K562 (cell line): ENCODE data around the gene RALB. TPM values are rescaled to one million over a fixed set of nuclear protein-coding genes. Genes with fewer than 3 reads are reported as not detected.

Experiments
- CHD1 ChIP-seq: fragments of 200-600 bp; sonication (generic); IDR thresholded peaks from one replicate; pipeline ENCODE4 v1.6.1; 2012; ENCODE audit warnings: mild to moderate bottlenecking, moderate library complexity, low read length, inconsistent platforms
- ETV1 ChIP-seq: fragments of 450-650 bp; conservative IDR thresholded peaks from 2 replicates; pipeline ENCODE4 v1.6.1; 2016; ENCODE audit warnings: missing genetic modification characterization, control low read depth, low read depth, missing compliant biosample characterization
- FOXM1 ChIP-seq, 2 experiments: fragments of 450-650 bp in 1 of 2; sonication (generic) in 1 of 2; formaldehyde crosslinking in 1 of 2; IDR thresholded peaks; 2 replicates each; pipeline versions ENCODE4 v1.6.1 to v1.9.0; 2017 to 2022; ENCODE audit warnings: low read depth in 2 of 2, mild to moderate bottlenecking in 2 of 2, missing genetic modification reagents in 1 of 2, moderate library complexity in 1 of 2
- GATA2 ChIP-seq: sonication (generic); formaldehyde crosslinking; IDR thresholded peaks from 2 replicates; pipeline ENCODE4 v1.4.0; 2020; ENCODE audit warnings: mild to moderate bottlenecking, missing genetic modification reagents
- JUNB ChIP-seq: fragments of 450-650 bp; formaldehyde crosslinking; conservative IDR thresholded peaks from 2 replicates; pipeline ENCODE4 v1.4.0; 2020; ENCODE audit warnings: mild to moderate bottlenecking
- KDM2B ChIP-seq: fragments of 250-450 bp; sonication (Bioruptor Pico); IDR thresholded peaks from 2 replicates; pipeline ENCODE4 v1.8.0; 2021; ENCODE audit warnings: mild to moderate bottlenecking, moderate library complexity
- L3MBTL2 ChIP-seq: fragments of 450-650 bp; IDR thresholded peaks from 2 replicates; pipeline ENCODE4 v1.6.1; 2016; ENCODE audit warnings: mild to moderate bottlenecking, moderate library complexity
- NONO ChIP-seq, 2 experiments: fragments of 200-400 bp in 1 of 2; fragments of 450-650 bp in 1 of 2; formaldehyde crosslinking in 1 of 2; IDR thresholded peaks; 2 replicates each; pipeline ENCODE4 v1.6.1; 2017; ENCODE audit warnings: low read depth in 2 of 2, mild to moderate bottlenecking in 2 of 2, moderate library complexity in 2 of 2, low read length in 1 of 2
- SUPT5H ChIP-seq: fragments of 450-650 bp; IDR thresholded peaks from 2 replicates; pipeline ENCODE4 v1.6.1; 2016
- ZNF197 ChIP-seq: fragments of 200-800 bp; sonication (Bioruptor generic); IDR thresholded peaks from 2 replicates; pipeline ENCODE4 v1.6.1; 2016; ENCODE audit warnings: low read depth, missing genetic modification characterization, missing compliant biosample characterization
- polyA plus RNA-seq, 8 experiments: library from polyadenylated mRNA; depleted of rRNA in 4 of 8; stranded (reverse) in 5 of 8; unstranded in 3 of 8; fragments of >200 nt; fragmentation: Nextera tagmentation in 2 of 8; fragmentation: Illumina TruSeq in 1 of 8; extraction: Ambion mirVana in 2 of 8; extraction: Trizol in 1 of 8; gene quantifications; 2 replicates each; pipeline versions ENCODE4 v1.2.1 to v1.2.3, GENCODE V29; 2011 to 2014; ENCODE audit warnings: inconsistent platforms in 1 of 8, missing spikeins in 1 of 8
- total RNA-seq, 7 experiments: library from RNA; depleted of rRNA in 6 of 7; stranded (reverse); fragments of >200 nt in 6 of 7; fragmentation: Illumina TruSeq in 2 of 7; extraction: Trizol in 2 of 7; gene quantifications; 2 replicates each; pipeline versions ENCODE4 v1.2.1 to v1.2.3, GENCODE V29; 2011 to 2021; ENCODE audit warnings: low replicate concordance in 1 of 7
- TF ChIP-seq, protein P1 (sequence below): fragments of 450-650 bp; IDR thresholded peaks from 2 replicates; pipeline ENCODE4 v1.6.1; 2016; ENCODE audit warnings: low read depth
- TF ChIP-seq, protein P2 (sequence below): conservative IDR thresholded peaks from 2 replicates; pipeline ENCODE4 v1.6.1; 2011; ENCODE audit warnings: low read depth, mild to moderate bottlenecking, low read length; ENCODE audit not compliant: control insufficient read depth
- TF ChIP-seq, protein P3 (sequence below): sonication (generic); formaldehyde crosslinking; IDR thresholded peaks from 2 replicates; pipeline ENCODE4 v1.8.0; 2022; ENCODE audit warnings: missing genetic modification reagents, mild to moderate bottlenecking, borderline replicate concordance

RALB gene
- total and polyA plus RNA-seq, 9 of the 15 experiments (the other 6 are each of a cell fraction or from before 2014, with no cell fraction given): 14.8 to 65.6 (median 38.4) TPM

DNA sequence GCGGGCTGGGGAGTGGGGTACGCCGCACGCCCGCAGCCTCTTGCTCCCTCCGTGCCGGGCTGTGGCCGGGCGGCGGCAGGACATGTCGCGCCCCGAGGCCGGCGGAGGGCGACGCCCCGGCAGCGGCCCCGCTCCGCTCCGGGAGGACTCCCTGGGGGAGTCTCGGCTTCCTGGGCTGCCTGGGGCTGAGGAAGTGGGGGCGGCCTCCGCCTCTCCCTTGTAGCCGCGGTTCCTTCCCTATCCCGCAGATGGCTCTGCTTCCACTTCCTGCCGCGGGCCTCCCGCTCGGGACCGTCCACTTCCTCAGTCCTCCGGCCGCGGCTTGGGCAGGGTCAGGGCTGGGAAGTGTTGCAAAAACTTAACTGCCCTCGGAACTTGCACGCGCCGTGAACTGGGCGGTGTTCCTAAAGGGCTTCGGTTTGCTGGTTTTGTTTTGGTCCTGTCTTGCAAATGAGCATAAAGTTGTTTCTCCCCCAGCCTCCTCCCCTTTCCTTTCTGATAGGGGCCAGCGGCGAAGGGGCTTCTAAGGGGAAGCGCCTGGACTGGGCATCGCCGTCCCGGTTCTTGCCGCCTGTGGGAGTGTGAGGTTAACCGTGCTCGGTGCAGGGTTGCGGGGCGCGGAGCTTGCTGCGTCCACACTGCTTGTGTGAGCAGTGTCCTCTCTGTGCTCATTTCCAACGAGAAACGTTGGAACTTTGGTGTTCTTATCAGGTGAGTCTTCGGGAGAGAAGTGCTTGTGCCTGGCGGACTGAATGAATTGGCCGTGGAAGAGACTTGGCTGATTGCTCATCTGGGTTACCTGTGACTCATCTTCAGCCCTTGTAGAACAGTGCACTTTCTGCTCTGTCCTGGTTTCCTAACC is 600 bp downstream of the RALB start (continued):
- TF ChIP-seq, protein P1, sequence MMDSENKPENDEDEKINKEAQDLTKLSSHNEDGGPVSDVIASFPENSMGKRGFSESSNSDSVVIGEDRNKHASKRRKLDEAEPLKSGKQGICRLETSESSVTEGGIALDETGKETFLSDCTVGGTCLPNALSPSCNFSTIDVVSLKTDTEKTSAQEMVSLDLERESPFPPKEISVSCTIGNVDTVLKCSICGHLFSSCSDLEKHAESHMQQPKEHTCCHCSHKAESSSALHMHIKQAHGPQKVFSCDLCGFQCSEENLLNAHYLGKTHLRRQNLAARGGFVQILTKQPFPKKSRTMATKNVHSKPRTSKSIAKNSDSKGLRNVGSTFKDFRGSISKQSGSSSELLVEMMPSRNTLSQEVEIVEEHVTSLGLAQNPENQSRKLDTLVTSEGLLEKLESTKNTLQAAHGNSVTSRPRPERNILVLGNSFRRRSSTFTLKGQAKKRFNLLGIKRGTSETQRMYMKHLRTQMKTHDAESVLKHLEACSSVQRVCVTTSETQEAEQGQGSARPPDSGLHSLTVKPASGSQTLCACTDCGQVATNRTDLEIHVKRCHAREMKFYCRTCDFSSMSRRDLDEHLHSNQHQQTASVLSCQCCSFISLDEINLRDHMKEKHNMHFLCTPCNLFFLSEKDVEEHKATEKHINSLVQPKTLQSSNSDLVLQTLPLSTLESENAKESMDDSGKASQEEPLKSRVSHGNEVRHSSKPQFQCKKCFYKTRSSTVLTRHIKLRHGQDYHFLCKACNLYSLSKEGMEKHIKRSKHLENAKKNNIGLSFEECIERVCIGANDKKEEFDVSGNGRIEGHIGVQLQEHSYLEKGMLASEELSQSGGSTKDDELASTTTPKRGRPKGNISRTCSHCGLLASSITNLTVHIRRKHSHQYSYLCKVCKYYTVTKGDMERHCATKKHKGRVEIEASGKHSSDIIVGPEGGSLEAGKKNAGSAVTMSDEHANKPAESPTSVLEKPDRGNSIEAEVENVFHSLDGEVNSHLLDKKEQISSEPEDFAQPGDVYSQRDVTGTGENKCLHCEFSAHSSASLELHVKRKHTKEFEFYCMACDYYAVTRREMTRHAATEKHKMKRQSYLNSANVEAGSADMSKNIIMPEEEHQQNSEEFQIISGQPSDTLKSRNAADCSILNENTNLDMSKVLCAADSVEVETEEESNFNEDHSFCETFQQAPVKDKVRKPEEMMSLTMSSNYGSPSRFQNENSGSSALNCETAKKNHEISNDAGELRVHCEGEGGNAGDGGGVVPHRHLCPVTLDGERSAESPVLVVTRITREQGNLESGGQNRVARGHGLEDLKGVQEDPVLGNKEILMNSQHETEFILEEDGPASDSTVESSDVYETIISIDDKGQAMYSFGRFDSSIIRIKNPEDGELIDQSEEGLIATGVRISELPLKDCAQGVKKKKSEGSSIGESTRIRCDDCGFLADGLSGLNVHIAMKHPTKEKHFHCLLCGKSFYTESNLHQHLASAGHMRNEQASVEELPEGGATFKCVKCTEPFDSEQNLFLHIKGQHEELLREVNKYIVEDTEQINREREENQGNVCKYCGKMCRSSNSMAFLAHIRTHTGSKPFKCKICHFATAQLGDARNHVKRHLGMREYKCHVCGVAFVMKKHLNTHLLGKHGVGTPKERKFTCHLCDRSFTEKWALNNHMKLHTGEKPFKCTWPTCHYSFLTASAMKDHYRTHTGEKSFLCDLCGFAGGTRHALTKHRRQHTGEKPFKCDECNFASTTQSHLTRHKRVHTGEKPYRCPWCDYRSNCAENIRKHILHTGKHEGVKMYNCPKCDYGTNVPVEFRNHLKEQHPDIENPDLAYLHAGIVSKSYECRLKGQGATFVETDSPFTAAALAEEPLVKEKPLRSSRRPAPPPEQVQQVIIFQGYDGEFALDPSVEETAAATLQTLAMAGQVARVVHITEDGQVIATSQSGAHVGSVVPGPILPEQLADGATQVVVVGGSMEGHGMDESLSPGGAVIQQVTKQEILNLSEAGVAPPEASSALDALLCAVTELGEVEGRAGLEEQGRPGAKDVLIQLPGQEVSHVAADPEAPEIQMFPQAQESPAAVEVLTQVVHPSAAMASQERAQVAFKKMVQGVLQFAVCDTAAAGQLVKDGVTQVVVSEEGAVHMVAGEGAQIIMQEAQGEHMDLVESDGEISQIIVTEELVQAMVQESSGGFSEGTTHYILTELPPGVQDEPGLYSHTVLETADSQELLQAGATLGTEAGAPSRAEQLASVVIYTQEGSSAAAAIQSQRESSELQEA: no peak
- TF ChIP-seq, protein P2, sequence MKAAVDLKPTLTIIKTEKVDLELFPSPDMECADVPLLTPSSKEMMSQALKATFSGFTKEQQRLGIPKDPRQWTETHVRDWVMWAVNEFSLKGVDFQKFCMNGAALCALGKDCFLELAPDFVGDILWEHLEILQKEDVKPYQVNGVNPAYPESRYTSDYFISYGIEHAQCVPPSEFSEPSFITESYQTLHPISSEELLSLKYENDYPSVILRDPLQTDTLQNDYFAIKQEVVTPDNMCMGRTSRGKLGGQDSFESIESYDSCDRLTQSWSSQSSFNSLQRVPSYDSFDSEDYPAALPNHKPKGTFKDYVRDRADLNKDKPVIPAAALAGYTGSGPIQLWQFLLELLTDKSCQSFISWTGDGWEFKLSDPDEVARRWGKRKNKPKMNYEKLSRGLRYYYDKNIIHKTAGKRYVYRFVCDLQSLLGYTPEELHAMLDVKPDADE: no peak; the same call in 1 of the 2 replicates
- TF ChIP-seq GATA2 (CRISPR knock-in tag): 0 out of 2 replicates have a peak, but pooled peaks have one; percentile 37
- peak; percentile 96 for TF ChIP-seq ETV1 (tag)
- peak; percentile 54; the same call in 1 of the 2 replicates for TF ChIP-seq SUPT5H
- TF ChIP-seq, protein P3, sequence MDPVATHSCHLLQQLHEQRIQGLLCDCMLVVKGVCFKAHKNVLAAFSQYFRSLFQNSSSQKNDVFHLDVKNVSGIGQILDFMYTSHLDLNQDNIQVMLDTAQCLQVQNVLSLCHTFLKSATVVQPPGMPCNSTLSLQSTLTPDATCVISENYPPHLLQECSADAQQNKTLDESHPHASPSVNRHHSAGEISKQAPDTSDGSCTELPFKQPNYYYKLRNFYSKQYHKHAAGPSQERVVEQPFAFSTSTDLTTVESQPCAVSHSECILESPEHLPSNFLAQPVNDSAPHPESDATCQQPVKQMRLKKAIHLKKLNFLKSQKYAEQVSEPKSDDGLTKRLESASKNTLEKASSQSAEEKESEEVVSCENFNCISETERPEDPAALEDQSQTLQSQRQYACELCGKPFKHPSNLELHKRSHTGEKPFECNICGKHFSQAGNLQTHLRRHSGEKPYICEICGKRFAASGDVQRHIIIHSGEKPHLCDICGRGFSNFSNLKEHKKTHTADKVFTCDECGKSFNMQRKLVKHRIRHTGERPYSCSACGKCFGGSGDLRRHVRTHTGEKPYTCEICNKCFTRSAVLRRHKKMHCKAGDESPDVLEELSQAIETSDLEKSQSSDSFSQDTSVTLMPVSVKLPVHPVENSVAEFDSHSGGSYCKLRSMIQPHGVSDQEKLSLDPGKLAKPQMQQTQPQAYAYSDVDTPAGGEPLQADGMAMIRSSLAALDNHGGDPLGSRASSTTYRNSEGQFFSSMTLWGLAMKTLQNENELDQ: no peak
- 0 out of 2 replicates have a peak, but pooled peaks have one; percentile 12 for TF ChIP-seq FOXM1 (IDR thresholded peaks at IDR 0.05; ENCODE audit: low read depth)
- TF ChIP-seq FOXM1 (CRISPR knock-in tag; IDR thresholded peaks at IDR 0.05; ENCODE audit: low read depth): peak; percentile 69; the same call in 1 of the 2 replicates
- peak; percentile 61 to 89; a peak in 2 of 4 replicates for TF ChIP-seq NONO (IDR thresholded peaks at IDR 0.05; ENCODE audit: low read depth in 2 of 2, low read length in 1 of 2)
- TF ChIP-seq KDM2B: no peak
- TF ChIP-seq ZNF197 (CRISPR knock-in tag): no peak
- TF ChIP-seq CHD1: no peak
- no peak for TF ChIP-seq JUNB (CRISPR knock-in tag)
- peak; percentile 57; the same call in 1 of the 2 replicates for TF ChIP-seq L3MBTL2
